HG03103 (cell line): Measurements from ENCODE around the gene STAP2.

Experiments
- ATAC-seq: cut with Tn5 transposase; IDR thresholded peaks from one replicate; pipeline ENCODE4 v1.9.1; 2021; ENCODE audit warnings: low read depth; ENCODE audit not compliant: unreplicated experiment

The STAP2 gene

DNA sequence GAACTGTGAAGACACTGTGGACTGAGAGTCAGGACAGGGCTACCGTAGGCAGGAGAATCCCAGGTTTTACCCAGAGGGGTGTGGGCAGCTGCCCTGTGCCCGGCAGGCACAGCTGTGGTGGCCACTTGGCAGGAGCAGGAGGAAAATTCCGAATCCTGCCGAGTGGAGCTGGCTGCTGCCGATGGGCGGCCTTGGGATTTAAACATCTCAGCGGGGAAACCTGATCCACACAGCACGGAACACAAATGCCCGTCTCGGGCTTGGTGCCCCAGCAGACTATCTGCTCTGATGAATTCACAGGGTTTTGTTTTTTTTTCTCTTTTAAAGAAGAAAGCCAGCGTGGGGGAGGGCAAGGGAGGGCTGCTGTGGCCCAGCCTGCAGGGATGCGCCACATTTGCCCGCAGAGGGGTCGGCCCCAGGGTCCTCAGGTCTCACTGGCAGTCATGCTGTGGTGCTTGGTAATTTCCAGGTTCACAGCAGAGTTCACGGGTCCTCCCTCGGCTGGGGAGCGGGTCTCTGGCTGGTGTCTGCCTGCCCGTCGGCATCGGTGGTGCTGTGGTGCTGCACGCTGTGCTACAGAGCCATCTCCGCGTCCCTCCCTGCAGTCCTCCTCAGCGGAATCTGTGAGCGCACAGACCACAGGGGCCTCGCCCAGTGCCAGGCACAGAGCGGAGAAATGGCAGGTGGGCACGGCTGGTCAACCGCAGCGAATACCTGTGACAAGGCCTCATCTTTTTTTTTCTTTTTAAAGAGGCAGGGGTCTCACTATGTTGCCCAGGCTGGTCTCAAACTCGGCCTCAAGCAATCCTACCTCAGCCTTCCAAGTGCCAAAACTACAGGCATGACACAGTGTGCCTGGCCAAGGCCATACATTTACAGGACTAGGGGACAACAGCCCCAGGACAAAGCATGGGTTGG is 32.9 kb upstream of the STAP2 start:
- no peak for ATAC-seq

DNA sequence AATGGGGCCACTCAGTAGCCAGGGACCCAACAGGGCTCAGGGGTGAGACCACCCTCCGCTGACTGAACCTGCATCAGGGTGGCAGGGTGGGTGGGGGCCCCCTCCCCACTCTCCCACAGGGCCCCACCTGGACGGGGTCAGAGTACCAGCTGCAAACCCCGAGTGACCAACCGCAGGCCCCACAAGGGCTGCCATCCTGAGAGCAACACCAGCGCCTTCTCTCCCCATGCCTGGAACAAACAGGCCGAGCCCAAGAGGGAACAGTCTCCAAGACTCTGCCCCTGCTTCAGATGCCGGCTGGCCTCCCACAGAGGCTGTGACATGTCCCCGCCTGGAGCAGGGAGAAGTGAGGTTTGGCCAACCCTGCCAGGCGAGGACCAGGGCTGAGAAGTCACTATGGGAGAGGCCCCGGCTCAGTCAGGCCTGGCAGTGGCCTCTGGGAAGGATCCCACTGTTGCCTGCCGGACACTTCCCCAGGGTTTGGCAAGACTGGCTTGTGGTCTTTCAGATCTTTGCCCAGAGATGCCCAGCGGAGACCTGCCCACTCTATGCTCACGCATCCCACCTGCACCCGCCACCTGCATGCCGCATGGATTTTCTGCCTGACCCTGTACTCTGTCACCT is 31.9 kb upstream of the STAP2 start:
- ATAC-seq: no peak

DNA sequence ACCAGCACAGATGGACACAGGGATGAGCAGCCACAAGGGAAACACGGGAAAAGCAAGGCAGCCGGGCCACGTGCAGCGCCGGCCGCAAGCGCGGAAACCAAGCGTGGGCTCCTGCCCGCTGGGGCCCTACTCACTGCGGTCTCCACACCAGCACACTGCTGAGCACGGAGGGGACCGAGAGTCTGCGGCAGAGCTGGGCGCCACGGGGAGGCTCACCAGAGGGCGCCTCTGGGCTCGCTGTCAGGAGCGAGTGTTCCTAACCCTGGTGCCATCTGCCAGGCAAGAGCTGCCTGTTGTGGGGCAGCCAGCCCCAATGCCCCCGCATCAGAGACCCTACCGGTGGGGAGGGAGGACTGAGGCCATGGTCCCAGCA is 31.2 kb upstream of the STAP2 start:
- ATAC-seq: no peak

GRCh38 chr19:4369109-4369887 is 30.7 kb upstream of the STAP2 start:
- ATAC-seq: peak; percentile 43

DNA sequence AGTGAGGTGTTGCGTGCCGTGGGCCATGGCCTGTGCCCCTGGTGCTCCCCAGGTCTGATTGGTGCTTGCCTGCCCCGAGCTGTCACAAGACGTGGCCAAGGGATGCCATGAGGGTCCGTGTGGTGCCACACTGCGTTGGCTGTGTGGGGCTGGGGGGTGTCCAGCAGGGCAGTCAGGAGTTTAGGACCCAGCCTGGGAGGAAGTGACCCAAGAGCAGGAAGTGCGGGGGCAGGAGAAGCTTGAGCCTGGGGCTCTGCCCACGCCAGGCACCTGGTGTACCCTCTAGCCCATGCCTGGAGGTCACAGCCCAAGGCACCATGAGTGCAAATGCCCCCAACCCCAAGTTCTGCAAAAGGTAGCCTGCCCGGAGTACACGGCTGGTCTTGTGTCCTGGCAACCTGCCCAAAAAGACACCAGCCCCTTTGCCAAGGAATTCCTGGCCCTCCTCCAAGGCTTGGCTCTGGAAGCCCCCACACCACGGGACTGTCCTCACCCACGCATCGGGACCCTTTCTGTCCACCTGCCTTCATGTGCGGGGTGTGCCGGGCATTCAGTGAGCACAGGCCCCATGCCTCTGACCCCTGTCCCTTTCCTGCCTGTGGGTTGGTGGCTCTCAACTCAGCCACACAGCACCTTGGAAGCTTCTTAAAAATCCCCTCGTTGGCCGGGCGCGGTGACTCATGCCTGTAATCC is 29.6 kb upstream of the STAP2 start:
- ATAC-seq: no peak

DNA sequence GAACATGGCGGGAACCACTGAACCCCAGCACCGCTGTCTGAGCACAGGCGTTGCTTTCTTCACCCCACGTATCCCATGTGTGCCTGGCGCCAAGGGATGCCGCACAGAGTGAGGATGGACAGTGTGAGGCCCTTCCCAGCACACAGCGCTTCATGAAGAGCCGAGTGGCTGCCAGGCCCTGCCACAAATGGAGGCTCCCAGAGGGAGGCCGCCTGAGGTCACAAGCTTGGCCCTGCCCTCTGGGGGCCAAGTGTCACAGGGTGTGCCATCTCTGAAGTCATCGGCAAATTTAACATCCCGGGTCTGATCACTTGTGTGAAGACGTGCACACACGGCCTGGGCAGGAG is 29.1 kb upstream of the STAP2 start:
- ATAC-seq: no peak

- ATAC-seq: no peak
These were observed 28.7 kb upstream of the STAP2 start for GRCh38 chr19:4367336-4367723.

DNA sequence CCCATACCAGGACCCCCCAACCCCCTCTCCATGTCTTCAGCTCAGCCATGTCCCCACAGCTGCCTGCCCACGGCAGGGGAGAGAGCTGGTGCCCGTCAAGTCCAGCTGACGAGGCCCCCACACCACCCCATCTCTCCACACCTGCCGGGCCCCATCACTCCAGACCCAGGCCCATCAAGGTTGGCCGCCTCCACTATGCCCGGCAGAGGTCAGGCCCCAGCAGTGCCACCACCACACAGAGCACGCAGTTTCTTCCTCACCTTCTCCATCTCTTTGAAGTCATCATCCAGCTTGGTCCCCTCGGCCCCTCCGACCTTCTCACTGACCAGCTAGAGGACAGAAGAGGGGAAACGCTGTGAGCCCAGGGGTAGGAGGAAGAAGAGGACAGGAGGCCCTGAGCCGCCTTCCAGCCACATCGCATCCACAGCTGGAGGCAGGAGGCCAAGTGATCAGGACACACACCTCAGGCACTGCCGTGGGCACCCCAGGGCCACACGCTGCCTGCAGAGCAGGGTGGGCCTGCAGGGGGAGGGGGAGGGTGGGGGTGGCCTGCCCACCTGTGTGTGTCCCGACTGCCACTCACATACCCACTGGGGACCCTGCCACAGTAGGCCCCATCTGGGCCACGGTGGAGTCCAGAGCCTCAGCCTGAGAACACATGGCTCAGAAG is 28.2 kb upstream of the STAP2 start:
- ATAC-seq: no peak

GRCh38 chr19:4365791-4366665 is 27.4 kb upstream of the STAP2 start:
- no peak for ATAC-seq

DNA sequence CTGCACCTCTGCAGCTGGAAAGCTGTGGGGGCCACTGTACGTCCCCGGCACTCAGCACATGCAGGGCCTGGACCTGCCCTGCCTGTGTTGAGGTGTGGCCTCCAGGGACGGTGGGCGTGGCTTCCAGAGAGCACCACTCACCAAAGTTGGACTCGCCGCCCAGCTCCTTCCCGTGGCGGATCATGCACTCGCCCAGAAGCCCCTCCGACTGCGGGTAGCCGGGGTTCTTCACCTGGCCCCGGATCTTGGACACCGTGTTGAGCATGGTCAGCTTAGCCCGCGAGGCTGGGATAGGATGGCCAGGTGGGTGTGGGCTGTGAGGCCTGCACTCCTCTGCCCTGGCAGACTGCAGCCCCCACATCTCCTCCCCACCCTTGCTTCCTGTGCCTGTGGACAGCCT is 26.7 kb upstream of the STAP2 start:
- no peak for ATAC-seq

- ATAC-seq: no peak
These were observed 25.1 kb upstream of the STAP2 start for GRCh38 chr19:4363571-4364304.

DNA sequence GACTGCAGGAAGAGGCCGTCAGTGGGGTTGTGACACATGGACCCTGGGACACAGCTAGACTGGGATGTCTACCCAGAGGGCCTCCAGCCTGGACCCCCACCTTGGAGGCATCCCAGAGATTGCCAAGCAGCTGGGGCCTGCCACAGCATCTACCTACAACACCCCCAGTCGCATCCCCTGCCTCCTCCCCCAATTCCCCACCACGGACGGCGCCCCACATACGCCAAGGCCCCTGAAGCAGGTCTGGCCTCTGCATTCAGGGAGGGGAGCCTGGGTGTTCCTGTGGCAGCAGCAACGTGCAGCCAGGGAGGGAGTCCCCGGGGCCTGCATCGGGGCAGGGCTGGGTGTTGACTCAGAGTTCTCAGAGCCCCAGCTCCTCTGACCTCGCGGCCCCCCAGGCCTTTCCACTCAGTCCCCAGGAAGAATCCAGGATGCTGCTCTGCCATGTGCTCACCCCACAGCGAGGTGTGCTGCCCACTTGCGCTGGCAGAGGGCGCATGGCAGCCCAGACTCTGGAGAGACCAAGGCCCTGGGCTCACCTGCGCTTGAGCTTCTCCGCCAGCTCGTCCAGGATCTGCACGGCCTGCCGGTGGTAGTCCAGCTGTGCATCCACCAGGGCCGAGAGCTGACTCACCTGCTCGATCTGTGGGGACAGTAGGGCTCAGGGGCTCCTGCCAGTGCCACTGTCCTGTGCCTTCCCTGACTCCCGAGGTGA is 24.4 kb upstream of the STAP2 start:
- ATAC-seq: no peak

- ATAC-seq: no peak
These were observed 23.6 kb upstream of the STAP2 start for GRCh38 chr19:4362101-4362828.

GRCh38 chr19:4361152-4362046 is 22.8 kb upstream of the STAP2 start:
- no peak for ATAC-seq

- ATAC-seq: no peak
These were observed 22.1 kb upstream of the STAP2 start for GRCh38 chr19:4360641-4361151.

- no peak for ATAC-seq
These were observed 21.5 kb upstream of the STAP2 start for GRCh38 chr19:4360081-4360569.
